ENCODE measurements around the gene CCDC192. TPM values are rescaled to one million over a fixed set of nuclear protein-coding genes. Genes with fewer than 3 reads are reported as not detected.

The CCDC192 gene
- total RNA-seq, 1 experiment from 2014 or later, result not detected

GRCh38 chr5:127884416-127884815 lies 181.2 kb downstream of the CCDC192 start:
- DNase-seq (ENCODE audit: low spot score), result no peak

GRCh38 chr5:127885176-127885575 lies 182.0 kb downstream of the CCDC192 start:
- no peak for DNase-seq (ENCODE audit: low spot score)

GRCh38 chr5:127886081-127886480 lies 182.9 kb downstream of the CCDC192 start:
- no peak for DNase-seq (ENCODE audit: low spot score)

GRCh38 chr5:127887282-127887681 lies 184.1 kb downstream of the CCDC192 start:
- DNase-seq (ENCODE audit: low spot score), result no peak

- no peak for DNase-seq (ENCODE audit: low spot score)
Observed at GRCh38 chr5:127891942-127892341, 188.8 kb downstream of the CCDC192 start.

GRCh38 chr5:127892467-127893207 lies 189.4 kb downstream of the CCDC192 start:
- no peak for DNase-seq (ENCODE audit: low spot score)

- no peak for DNase-seq (ENCODE audit: low spot score)
Observed at GRCh38 chr5:127893232-127893631, 190.0 kb downstream of the CCDC192 start.

GRCh38 chr5:127894461-127894860 lies 191.3 kb downstream of the CCDC192 start:
- no peak for DNase-seq (ENCODE audit: low spot score)

- no peak for DNase-seq (ENCODE audit: low spot score)
Observed at GRCh38 chr5:127898551-127899213, 195.5 kb downstream of the CCDC192 start.

GRCh38 chr5:127899214-127899610 lies 196.0 kb downstream of the CCDC192 start:
- DNase-seq (ENCODE audit: low spot score), result peak; percentile 26

- DNase-seq (ENCODE audit: low spot score), result no peak
Observed at GRCh38 chr5:127906562-127907204, 203.5 kb downstream of the CCDC192 start.

- no peak for DNase-seq (ENCODE audit: low spot score)
Observed at GRCh38 chr5:127907907-127908306, 204.7 kb downstream of the CCDC192 start.

GRCh38 chr5:127909066-127909465 lies 205.9 kb downstream of the CCDC192 start:
- DNase-seq (ENCODE audit: low spot score), result peak; percentile 49

GRCh38 chr5:127909821-127910220 lies 206.6 kb downstream of the CCDC192 start:
- DNase-seq (ENCODE audit: low spot score), result no peak

GRCh38 chr5:127910307-127910956 lies 207.2 kb downstream of the CCDC192 start:
- no peak for DNase-seq (ENCODE audit: low spot score)

- DNase-seq (ENCODE audit: low spot score), result no peak
Observed at GRCh38 chr5:127911619-127912018, 208.4 kb downstream of the CCDC192 start.

- no peak for DNase-seq (ENCODE audit: low spot score)
Observed at GRCh38 chr5:127912411-127912810, 209.2 kb downstream of the CCDC192 start.

GRCh38 chr5:127916885-127917573 lies 213.8 kb downstream of the CCDC192 start:
- DNase-seq (ENCODE audit: low spot score), result no peak

GRCh38 chr5:127919006-127919796 lies 216.0 kb downstream of the CCDC192 start:
- no peak for DNase-seq (ENCODE audit: low spot score)

GRCh38 chr5:127919818-127920217 lies 216.6 kb downstream of the CCDC192 start:
- no peak for DNase-seq (ENCODE audit: low spot score)

- no peak for DNase-seq (ENCODE audit: low spot score)
Observed at GRCh38 chr5:127920936-127921335, 217.7 kb downstream of the CCDC192 start.
